Raji (cell line): ENCODE data around the gene IL17REL.

Source experiments
- POLR2A ChIP-seq: IDR thresholded peaks from 2 replicates; pipeline ENCODE4 v1.6.1; 2011; ENCODE audit warnings: low read depth, low read length, control low read depth; ENCODE audit not compliant: insufficient read depth

IL17REL gene

DNA sequence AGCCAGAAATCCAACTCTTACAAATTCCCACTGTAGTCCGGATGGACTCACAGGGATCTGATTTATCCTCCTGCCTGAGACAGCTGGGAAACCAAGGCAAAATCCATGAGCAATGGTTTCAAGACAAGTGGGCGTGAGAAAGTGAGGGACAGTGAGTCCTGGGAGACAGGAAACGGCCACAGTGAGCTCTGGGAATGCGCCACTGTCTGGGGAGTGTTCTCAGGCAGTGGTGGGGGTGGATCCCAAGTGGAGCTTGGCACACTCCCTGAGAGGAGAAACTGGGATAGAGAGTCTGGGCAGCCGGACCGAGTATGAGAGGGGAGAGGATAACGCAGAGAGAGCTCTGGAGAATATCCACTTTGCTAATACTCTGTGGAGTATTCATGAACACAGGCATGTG is 9.8 kb downstream of the IL17REL start:
- no peak for TF ChIP-seq POLR2A

DNA sequence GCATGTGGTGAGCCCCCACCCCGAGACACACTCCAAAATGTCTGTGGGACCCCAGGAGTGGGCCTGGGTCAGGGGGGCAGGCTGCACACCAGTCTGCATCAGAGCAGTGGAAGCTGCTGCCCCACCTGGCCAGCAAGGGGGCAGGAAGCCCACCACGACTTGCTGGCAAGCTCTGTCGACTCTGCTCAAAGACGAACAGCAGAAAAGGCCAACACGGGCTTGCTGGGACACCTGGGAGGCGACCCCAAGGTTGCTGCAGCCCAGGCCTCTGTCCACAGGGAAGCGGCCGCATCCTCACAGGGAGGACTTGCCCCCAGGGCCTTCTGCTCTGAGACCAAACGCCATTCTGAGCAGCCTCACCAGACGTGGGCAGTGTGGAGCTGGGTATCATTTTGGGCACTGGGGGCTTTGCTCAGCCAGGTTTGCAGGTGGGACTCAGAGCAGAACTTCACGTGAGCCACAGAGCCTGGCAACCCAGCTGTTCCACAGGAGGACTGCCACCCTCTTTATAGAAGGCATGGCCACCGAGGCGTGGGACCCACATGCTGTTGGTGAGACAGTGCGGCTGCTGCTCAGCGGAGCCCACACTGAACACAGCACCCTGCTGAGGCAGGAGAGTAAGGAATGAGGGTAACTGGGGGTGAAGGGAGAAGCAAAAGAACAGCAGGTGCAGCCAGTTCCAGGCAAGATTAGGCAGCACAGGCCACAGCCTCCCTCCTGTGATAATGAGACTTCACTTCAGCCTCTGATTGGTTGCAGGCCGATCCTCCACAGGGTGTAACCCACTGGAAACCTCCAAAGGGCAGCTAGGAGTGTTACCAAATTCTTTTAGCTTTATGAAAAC is 11.0 kb downstream of the IL17REL start:
- no peak for TF ChIP-seq POLR2A

- no peak for TF ChIP-seq POLR2A
Measured at GRCh38 chr22:50000587-50001387, 11.8 kb downstream of the IL17REL start.

- no peak for TF ChIP-seq POLR2A
Measured at GRCh38 chr22:49999946-50000586, 12.5 kb downstream of the IL17REL start.

GRCh38 chr22:49999063-49999945 is 13.3 kb downstream of the IL17REL start:
- no peak for TF ChIP-seq POLR2A

DNA sequence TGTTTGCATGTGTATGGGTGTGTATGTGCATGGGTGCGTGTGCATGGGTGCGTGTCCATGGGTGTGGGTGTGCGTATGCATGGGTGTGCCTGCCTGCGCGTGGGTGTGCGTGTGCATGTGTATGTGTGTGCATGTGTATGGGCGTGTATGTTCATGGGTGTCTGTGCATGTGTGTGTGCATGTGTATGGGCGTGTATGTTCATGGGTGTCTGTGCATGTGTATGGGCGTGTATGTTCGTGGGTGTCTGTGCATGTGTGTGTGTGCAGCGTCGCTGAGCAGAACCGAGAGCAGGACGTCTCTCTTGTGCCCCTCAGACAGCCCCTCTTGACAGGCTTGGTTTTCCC is 13.9 kb downstream of the IL17REL start:
- no peak for TF ChIP-seq POLR2A

DNA sequence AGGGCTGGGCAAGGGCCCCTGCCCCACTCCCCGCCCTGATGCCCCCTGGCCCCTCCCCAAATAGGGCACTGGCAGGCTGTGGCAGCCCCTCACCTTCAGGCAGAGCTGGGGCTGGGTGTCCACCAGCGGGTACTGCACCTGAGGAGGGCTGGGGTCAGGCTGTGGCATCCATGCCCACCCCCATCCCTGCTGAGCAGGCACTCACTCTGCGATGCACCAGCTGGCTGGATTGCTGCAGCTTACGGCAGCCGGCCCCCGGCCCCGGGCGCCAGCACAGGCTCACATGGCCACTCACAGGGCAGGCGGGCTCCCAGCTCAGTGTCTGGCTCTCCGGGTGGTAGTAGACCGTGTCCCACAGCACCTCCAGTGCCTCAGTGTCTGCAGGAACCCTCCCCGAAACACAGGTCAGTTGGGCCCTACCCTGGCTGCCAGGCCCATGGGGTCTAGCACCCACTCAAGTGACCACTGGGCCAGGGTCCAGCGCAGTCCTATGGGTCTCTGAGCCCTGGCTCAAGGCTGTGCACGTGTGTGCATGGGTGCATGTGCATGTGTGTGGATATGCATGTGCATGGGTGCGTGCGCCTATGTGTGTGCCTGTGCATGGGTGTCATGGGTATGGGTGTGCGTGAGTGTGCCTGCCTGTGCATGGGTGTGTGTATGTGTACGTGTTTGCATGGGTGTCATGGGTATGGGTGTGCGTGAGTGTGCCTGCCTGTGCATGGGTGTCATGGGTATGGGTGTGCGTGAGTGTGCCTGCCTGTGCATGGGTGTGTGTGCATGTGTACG is 14.4 kb downstream of the IL17REL start:
- TF ChIP-seq POLR2A = no peak

DNA sequence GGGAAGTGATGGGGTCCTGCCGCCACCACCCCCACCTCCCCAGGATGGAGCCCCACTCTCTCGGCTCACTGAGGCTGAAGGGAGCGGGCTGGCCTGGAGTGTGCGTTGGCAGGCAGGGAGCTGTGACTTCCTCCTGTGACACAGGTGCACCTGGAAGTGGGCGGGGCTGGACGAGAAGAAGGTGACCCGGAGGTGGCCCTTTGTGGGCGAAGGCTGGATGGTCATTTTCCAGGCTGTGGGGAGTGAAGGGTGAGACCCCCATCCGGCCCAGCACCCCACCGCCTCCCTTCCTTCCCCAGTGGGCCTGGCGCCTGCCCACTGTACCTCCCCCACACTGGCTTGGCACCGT is 15.3 kb downstream of the IL17REL start:
- no peak for TF ChIP-seq POLR2A

- TF ChIP-seq POLR2A = no peak
Measured at GRCh38 chr22:49996518-49997250, 15.9 kb downstream of the IL17REL start.

DNA sequence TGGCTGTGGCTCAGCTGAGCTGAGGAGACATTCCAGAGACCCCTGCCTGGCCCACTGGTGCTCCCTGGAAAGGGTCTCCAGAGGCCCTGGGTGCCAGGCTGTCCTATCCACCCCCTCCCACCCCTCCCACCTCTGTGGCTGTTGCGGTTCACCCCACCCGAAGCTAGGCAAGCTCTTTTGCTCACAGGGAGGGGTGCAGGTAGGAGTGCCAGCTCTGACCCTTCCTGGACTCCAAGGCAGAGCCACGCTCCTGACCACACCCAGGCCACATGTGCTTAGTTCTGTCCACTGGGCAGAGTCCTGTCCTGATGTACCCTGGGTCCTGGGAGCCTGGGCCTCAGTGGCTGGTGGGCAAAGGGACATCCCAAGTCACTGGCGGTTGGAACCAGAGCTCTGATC is 16.4 kb downstream of the IL17REL start:
- TF ChIP-seq POLR2A = no peak

DNA sequence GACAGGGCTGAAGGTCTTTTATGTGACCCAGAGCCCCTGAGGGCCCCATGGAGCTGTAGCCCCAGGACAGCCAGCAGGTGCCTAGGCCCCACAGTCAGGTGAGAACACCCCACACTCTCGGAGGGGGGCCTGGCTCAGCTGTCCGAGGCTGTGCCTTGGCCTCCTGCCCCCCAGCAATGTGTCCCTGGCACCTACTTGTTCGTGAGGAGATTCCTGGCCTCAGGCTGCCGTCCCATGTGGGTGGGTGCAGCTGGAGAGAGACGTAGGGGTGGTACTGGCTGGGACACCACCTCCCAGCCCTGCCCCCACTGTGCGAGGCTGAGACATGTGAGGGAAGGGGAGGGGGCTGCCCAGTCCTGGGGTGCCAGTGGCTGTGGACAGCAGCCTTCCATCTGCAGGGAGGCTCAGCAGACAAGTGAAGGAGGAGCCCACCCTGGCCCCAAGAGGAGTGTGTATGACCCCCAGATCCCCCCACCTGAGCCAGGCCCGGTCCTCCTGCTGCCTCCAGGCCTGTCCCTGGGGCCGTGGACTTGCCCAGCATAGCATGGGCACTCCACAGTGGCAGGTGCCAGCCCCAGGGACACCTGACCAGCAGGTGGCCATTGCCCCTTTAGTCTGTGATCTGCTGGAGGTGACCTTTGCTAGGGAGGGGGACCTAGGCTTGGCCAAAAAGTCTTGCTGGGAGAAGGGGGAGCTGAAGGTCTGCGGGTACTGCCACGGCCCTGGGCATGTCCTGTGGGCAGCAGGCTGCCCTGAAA is 17.0 kb downstream of the IL17REL start:
- no peak for TF ChIP-seq POLR2A

- no peak for TF ChIP-seq POLR2A
Measured at GRCh38 chr22:49995041-49995360, 17.6 kb downstream of the IL17REL start.

GRCh38 chr22:49994361-49995040 is 18.1 kb downstream of the IL17REL start:
- TF ChIP-seq POLR2A = no peak
